ENCODE results near the gene REXO4.

- TF ChIP-seq EZH2phosphoT487 (IDR thresholded peaks at IDR 0.05; ENCODE audit: low read depth, severe bottlenecking, unreplicated experiment): no peak
- no peak for TF ChIP-seq CTCF (IDR thresholded peaks at IDR 0.05; ENCODE audit: poor library complexity)
Observed at GRCh38 chr9:133454325-133454724, 36.5 kb upstream of the REXO4 start.
